Measurements from ENCODE around the gene MYO1H. TPM values are rescaled to one million over a fixed set of nuclear protein-coding genes. Genes with fewer than 3 reads are reported as not detected.

Gene MYO1H
- total and polyA plus RNA-seq, 2 of the 8 experiments (the other 6 are each of a cell fraction or from before 2014, with no cell fraction given): 0.03 TPM; not detected in 1

DNA sequence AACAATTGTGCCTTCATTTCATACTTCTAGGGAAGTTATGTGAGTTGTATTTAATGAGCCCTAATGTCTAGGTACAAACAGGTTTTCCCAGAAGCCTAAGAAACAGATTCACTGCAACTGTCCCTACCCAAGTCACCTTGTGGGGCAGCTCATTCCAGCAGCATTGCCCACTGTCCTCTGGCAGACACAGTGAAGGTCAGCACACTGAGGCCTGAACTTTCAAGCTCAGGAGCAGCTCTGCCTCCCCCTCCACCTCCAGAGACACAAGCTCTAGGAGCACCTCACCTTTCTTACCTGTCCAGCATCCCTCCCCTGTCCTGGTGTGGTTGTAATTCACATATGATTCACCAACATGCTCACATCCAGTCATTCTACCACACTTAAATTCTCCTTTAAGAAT lies 145.4 kb downstream of the MYO1H start (continued):
- TF ChIP-seq, protein P1, sequence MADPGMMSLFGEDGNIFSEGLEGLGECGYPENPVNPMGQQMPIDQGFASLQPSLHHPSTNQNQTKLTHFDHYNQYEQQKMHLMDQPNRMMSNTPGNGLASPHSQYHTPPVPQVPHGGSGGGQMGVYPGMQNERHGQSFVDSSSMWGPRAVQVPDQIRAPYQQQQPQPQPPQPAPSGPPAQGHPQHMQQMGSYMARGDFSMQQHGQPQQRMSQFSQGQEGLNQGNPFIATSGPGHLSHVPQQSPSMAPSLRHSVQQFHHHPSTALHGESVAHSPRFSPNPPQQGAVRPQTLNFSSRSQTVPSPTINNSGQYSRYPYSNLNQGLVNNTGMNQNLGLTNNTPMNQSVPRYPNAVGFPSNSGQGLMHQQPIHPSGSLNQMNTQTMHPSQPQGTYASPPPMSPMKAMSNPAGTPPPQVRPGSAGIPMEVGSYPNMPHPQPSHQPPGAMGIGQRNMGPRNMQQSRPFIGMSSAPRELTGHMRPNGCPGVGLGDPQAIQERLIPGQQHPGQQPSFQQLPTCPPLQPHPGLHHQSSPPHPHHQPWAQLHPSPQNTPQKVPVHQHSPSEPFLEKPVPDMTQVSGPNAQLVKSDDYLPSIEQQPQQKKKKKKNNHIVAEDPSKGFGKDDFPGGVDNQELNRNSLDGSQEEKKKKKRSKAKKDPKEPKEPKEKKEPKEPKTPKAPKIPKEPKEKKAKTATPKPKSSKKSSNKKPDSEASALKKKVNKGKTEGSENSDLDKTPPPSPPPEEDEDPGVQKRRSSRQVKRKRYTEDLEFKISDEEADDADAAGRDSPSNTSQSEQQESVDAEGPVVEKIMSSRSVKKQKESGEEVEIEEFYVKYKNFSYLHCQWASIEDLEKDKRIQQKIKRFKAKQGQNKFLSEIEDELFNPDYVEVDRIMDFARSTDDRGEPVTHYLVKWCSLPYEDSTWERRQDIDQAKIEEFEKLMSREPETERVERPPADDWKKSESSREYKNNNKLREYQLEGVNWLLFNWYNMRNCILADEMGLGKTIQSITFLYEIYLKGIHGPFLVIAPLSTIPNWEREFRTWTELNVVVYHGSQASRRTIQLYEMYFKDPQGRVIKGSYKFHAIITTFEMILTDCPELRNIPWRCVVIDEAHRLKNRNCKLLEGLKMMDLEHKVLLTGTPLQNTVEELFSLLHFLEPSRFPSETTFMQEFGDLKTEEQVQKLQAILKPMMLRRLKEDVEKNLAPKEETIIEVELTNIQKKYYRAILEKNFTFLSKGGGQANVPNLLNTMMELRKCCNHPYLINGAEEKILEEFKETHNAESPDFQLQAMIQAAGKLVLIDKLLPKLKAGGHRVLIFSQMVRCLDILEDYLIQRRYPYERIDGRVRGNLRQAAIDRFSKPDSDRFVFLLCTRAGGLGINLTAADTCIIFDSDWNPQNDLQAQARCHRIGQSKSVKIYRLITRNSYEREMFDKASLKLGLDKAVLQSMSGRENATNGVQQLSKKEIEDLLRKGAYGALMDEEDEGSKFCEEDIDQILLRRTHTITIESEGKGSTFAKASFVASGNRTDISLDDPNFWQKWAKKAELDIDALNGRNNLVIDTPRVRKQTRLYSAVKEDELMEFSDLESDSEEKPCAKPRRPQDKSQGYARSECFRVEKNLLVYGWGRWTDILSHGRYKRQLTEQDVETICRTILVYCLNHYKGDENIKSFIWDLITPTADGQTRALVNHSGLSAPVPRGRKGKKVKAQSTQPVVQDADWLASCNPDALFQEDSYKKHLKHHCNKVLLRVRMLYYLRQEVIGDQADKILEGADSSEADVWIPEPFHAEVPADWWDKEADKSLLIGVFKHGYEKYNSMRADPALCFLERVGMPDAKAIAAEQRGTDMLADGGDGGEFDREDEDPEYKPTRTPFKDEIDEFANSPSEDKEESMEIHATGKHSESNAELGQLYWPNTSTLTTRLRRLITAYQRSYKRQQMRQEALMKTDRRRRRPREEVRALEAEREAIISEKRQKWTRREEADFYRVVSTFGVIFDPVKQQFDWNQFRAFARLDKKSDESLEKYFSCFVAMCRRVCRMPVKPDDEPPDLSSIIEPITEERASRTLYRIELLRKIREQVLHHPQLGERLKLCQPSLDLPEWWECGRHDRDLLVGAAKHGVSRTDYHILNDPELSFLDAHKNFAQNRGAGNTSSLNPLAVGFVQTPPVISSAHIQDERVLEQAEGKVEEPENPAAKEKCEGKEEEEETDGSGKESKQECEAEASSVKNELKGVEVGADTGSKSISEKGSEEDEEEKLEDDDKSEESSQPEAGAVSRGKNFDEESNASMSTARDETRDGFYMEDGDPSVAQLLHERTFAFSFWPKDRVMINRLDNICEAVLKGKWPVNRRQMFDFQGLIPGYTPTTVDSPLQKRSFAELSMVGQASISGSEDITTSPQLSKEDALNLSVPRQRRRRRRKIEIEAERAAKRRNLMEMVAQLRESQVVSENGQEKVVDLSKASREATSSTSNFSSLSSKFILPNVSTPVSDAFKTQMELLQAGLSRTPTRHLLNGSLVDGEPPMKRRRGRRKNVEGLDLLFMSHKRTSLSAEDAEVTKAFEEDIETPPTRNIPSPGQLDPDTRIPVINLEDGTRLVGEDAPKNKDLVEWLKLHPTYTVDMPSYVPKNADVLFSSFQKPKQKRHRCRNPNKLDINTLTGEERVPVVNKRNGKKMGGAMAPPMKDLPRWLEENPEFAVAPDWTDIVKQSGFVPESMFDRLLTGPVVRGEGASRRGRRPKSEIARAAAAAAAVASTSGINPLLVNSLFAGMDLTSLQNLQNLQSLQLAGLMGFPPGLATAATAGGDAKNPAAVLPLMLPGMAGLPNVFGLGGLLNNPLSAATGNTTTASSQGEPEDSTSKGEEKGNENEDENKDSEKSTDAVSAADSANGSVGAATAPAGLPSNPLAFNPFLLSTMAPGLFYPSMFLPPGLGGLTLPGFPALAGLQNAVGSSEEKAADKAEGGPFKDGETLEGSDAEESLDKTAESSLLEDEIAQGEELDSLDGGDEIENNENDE (IDR thresholded peaks at IDR 0.05; ENCODE audit: insufficient replicate concordance, low read length): no peak
- TF ChIP-seq RAD21 (IDR thresholded peaks at IDR 0.05 in 1 of 2, conservative IDR thresholded peaks at IDR 0.05 in 1 of 2; ENCODE audit: low read depth in 2 of 2, low read length in 2 of 2) (no peak), ZNF274 (IDR thresholded peaks at IDR 0.05; ENCODE audit: borderline replicate concordance, extremely low read depth, low read length) (no peak), EP300 (IDR thresholded peaks at IDR 0.05; ENCODE audit: borderline replicate concordance in 1 of 2, low read depth in 2 of 2, low read length in 2 of 2) (no peak), TAF7 (optimal IDR thresholded peaks at IDR 0.05; ENCODE audit: borderline replicate concordance, low read depth, low read length) (no peak), CHD2 (IDR thresholded peaks at IDR 0.05; ENCODE audit: low read length) (no peak), CTBP2 (IDR thresholded peaks at IDR 0.05; ENCODE audit: borderline replicate concordance, insufficient read depth, insufficient read length, low read length) (no peak)
- TF ChIP-seq, protein P2, sequence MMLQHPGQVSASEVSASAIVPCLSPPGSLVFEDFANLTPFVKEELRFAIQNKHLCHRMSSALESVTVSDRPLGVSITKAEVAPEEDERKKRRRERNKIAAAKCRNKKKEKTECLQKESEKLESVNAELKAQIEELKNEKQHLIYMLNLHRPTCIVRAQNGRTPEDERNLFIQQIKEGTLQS (IDR thresholded peaks at IDR 0.05; ENCODE audit: insufficient read depth, low read depth, low read length): no peak
- TF ChIP-seq, protein P3, sequence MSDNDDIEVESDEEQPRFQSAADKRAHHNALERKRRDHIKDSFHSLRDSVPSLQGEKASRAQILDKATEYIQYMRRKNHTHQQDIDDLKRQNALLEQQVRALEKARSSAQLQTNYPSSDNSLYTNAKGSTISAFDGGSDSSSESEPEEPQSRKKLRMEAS (IDR thresholded peaks at IDR 0.05): no peak
